ENCODE data around the gene NANS.

DNA sequence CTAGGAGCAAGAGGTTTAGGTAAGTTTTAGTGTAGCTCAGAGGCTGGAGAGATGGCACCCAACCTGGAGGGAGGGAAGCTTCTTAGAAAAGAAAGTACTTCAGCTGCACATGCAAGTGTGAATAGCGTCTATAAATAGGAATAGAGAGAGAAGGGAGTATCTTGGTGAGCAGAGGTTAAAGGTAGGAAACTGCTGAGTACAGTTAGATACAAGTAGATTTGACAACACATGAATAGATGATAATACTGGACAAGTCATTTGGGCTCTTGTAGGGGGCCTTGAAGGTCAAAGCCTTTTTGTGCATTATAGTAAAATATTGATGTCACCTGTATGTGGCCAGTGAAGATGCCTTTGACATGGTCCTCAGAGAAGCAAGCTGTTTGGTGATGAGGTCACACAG is 39.2 kb upstream of the NANS start:
- TF ChIP-seq, protein P1, sequence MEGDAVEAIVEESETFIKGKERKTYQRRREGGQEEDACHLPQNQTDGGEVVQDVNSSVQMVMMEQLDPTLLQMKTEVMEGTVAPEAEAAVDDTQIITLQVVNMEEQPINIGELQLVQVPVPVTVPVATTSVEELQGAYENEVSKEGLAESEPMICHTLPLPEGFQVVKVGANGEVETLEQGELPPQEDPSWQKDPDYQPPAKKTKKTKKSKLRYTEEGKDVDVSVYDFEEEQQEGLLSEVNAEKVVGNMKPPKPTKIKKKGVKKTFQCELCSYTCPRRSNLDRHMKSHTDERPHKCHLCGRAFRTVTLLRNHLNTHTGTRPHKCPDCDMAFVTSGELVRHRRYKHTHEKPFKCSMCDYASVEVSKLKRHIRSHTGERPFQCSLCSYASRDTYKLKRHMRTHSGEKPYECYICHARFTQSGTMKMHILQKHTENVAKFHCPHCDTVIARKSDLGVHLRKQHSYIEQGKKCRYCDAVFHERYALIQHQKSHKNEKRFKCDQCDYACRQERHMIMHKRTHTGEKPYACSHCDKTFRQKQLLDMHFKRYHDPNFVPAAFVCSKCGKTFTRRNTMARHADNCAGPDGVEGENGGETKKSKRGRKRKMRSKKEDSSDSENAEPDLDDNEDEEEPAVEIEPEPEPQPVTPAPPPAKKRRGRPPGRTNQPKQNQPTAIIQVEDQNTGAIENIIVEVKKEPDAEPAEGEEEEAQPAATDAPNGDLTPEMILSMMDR (IDR thresholded peaks at IDR 0.05 in 2 of 3, conservative IDR thresholded peaks at IDR 0.05 in 1 of 3; ENCODE audit: control insufficient read depth in 2 of 3, extremely low read depth in 1 of 3, insufficient read depth in 1 of 3, low read depth in 3 of 3, low read length in 3 of 3) = no peak
- TF ChIP-seq TCF7 (IDR thresholded peaks at IDR 0.05; ENCODE audit: borderline replicate concordance) = no peak
- TF ChIP-seq PAX8 (IDR thresholded peaks at IDR 0.05) = no peak
- TF ChIP-seq NFIC (IDR thresholded peaks at IDR 0.05; ENCODE audit: low read depth, low read length) = no peak
- TF ChIP-seq, protein P2, sequence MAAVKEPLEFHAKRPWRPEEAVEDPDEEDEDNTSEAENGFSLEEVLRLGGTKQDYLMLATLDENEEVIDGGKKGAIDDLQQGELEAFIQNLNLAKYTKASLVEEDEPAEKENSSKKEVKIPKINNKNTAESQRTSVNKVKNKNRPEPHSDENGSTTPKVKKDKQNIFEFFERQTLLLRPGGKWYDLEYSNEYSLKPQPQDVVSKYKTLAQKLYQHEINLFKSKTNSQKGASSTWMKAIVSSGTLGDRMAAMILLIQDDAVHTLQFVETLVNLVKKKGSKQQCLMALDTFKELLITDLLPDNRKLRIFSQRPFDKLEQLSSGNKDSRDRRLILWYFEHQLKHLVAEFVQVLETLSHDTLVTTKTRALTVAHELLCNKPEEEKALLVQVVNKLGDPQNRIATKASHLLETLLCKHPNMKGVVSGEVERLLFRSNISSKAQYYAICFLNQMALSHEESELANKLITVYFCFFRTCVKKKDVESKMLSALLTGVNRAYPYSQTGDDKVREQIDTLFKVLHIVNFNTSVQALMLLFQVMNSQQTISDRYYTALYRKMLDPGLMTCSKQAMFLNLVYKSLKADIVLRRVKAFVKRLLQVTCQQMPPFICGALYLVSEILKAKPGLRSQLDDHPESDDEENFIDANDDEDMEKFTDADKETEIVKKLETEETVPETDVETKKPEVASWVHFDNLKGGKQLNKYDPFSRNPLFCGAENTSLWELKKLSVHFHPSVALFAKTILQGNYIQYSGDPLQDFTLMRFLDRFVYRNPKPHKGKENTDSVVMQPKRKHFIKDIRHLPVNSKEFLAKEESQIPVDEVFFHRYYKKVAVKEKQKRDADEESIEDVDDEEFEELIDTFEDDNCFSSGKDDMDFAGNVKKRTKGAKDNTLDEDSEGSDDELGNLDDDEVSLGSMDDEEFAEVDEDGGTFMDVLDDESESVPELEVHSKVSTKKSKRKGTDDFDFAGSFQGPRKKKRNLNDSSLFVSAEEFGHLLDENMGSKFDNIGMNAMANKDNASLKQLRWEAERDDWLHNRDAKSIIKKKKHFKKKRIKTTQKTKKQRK (IDR thresholded peaks at IDR 0.05; ENCODE audit: low read depth, low read length) = no peak
- TF ChIP-seq, protein P3, sequence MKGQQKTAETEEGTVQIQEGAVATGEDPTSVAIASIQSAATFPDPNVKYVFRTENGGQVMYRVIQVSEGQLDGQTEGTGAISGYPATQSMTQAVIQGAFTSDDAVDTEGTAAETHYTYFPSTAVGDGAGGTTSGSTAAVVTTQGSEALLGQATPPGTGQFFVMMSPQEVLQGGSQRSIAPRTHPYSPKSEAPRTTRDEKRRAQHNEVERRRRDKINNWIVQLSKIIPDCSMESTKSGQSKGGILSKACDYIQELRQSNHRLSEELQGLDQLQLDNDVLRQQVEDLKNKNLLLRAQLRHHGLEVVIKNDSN (IDR thresholded peaks at IDR 0.05; ENCODE audit: borderline replicate concordance, extremely low read length, insufficient read depth, low read depth, low read length) = no peak
- TF ChIP-seq CBFB (IDR thresholded peaks at IDR 0.05; ENCODE audit: low read depth) = no peak
- TF ChIP-seq LARP7 (IDR thresholded peaks at IDR 0.05) = no peak

Data from GM12878 (cell line).